HCT116 (cell line): Measurements from ENCODE around the gene NPTX1.

ENCODE experiments used
- CTCF ChIP-seq, 3 experiments: fragments of 200-600 bp in 1 of 3; sonication (generic) in 1 of 3; IDR thresholded peaks in 2 of 3; conservative IDR thresholded peaks in 1 of 3; 2 replicates each; pipeline ENCODE4 v1.5.1; 2012 to 2017; ENCODE audit warnings: low read depth in 2 of 3, low read length in 2 of 3, antibody characterized with exemption in 1 of 3, borderline replicate concordance in 1 of 3, control low read depth in 1 of 3, mild to moderate bottlenecking in 1 of 3, mixed read lengths in 1 of 3, mixed run types in 1 of 3, moderate library complexity in 1 of 3; ENCODE audit not compliant: insufficient read depth in 1 of 3
- EZH2 ChIP-seq: fragments of 200-600 bp; sonication (generic); IDR thresholded peaks from 2 replicates; pipeline ENCODE4 v1.6.1; 2017; ENCODE audit warnings: antibody characterized with exemption, mixed run types
- MAX ChIP-seq: IDR thresholded peaks from 2 replicates; pipeline ENCODE4 v1.6.1; 2012
- POLR2A ChIP-seq: IDR thresholded peaks from 2 replicates; pipeline ENCODE4 v1.7.0; 2011; ENCODE audit warnings: borderline replicate concordance; ENCODE audit not compliant: insufficient read depth, insufficient read length; ENCODE audit errors: extremely low read depth
- ZBTB33 ChIP-seq: IDR thresholded peaks from 2 replicates; pipeline ENCODE4 v1.6.1; 2011; ENCODE audit warnings: mild to moderate bottlenecking, low read length, moderate library complexity; ENCODE audit not compliant: insufficient replicate concordance; ENCODE audit errors: extremely low read depth
- ZFX ChIP-seq: fragments of 450-650 bp; IDR thresholded peaks from 2 replicates; pipeline ENCODE4 v1.6.1; 2017
- ZNF274 ChIP-seq: fragments of 200-500 bp; sonication (Bioruptor generic); IDR thresholded peaks from 2 replicates; pipeline ENCODE4 v1.6.1; 2014; ENCODE audit warnings: mild to moderate bottlenecking, low read depth, low read length, inconsistent platforms

GRCh38 chr17:80443498-80443897 is 32.9 kb downstream of the NPTX1 start:
- TF ChIP-seq CTCF (IDR thresholded peaks at IDR 0.05 in 2 of 3, conservative IDR thresholded peaks at IDR 0.05 in 1 of 3; ENCODE audit: borderline replicate concordance in 1 of 3, insufficient read depth in 1 of 3, low read depth in 2 of 3, low read length in 2 of 3) (no peak), EZH2 (no peak), ZBTB33 (no peak), ZFX (no peak), MAX (no peak), ZNF274 (no peak), POLR2A (no peak)
